H9 (cell line): ENCODE results near the gene EPHA3. TPM values are rescaled to one million over a fixed set of nuclear protein-coding genes. Genes with fewer than 3 reads are reported as not detected.

Source experiments
- DNase-seq: peaks from one replicate; pipeline ENCODE4 v3.0.0-alpha.2; 2017
- H2AFZ ChIP-seq: one replicate; pipeline ENCODE4 v1.6.1; 2013; ENCODE audit warnings: mild to moderate bottlenecking, low read length, control low read depth, moderate library complexity
- H2AK5ac ChIP-seq: 2 replicates; pipeline ENCODE4 v1.6.1; 2013; ENCODE audit warnings: low read length, control low read depth, mixed read lengths; ENCODE audit not compliant: insufficient read length
- H2BK120ac ChIP-seq: one replicate; pipeline ENCODE4 v1.6.1; 2013; ENCODE audit warnings: low read depth, mild to moderate bottlenecking, low read length, control low read depth, inconsistent platforms; ENCODE audit not compliant: poor library complexity, severe bottlenecking
- H2BK12ac ChIP-seq: 2 replicates; pipeline ENCODE4 v1.6.1; 2013; ENCODE audit warnings: low read length, control low read depth, mixed read lengths, low read depth; ENCODE audit not compliant: insufficient read length
- H2BK15ac ChIP-seq: 2 replicates; pipeline ENCODE4 v1.6.1; 2013; ENCODE audit warnings: low read depth, low read length, control low read depth
- H2BK20ac ChIP-seq: one replicate; pipeline ENCODE4 v1.6.1; 2013; ENCODE audit warnings: low read depth, mild to moderate bottlenecking, low read length, control low read depth, inconsistent platforms; ENCODE audit not compliant: poor library complexity, severe bottlenecking
- H2BK5ac ChIP-seq: 2 replicates; pipeline ENCODE4 v1.6.1; 2013; ENCODE audit warnings: low read length, control low read depth, mixed read lengths; ENCODE audit not compliant: insufficient read length
- H3K14ac ChIP-seq: 2 replicates; pipeline ENCODE4 v1.6.1; 2013; ENCODE audit warnings: low read length, control low read depth; ENCODE audit not compliant: insufficient read depth
- H3K18ac ChIP-seq: 2 replicates; pipeline ENCODE4 v1.6.1; 2013; ENCODE audit warnings: low read depth, mild to moderate bottlenecking, mixed read lengths, low read length, control low read depth; ENCODE audit not compliant: insufficient read length
- H3K23ac ChIP-seq: 2 replicates; pipeline ENCODE4 v1.6.1; 2013; ENCODE audit warnings: low read length, control low read depth, mixed read lengths, low read depth; ENCODE audit not compliant: insufficient read length
- H3K23me2 ChIP-seq: 2 replicates; pipeline ENCODE4 v1.6.1; 2013; ENCODE audit warnings: low read depth, mild to moderate bottlenecking, mixed read lengths, low read length, control low read depth; ENCODE audit not compliant: insufficient read length, poor library complexity, severe bottlenecking
- H3K27ac ChIP-seq: 2 replicates; pipeline ENCODE4 v1.5.1; 2013; ENCODE audit warnings: low read length, control low read depth, mixed read lengths, low read depth; ENCODE audit not compliant: insufficient read length
- H3K27me3 ChIP-seq: 2 replicates; pipeline ENCODE4 v1.6.1; 2013; ENCODE audit warnings: low read length, control low read depth, inconsistent platforms; ENCODE audit not compliant: insufficient read depth
- H3K4ac ChIP-seq: 2 replicates; pipeline ENCODE4 v1.6.1; 2013; ENCODE audit warnings: low read depth, mild to moderate bottlenecking, control low read depth, inconsistent platforms, low read length, moderate library complexity
- H3K4me1 ChIP-seq: 2 replicates; pipeline ENCODE4 v1.6.1; 2013; ENCODE audit warnings: low read length, control low read depth, inconsistent platforms; ENCODE audit not compliant: insufficient read depth
- H3K4me2 ChIP-seq: 2 replicates; pipeline ENCODE4 v1.6.1; 2013; ENCODE audit warnings: low read length, control low read depth, mixed read lengths; ENCODE audit not compliant: insufficient read length, insufficient read depth
- H3K56ac ChIP-seq: 2 replicates; pipeline ENCODE4 v1.6.1; 2013; ENCODE audit warnings: low read depth, mild to moderate bottlenecking, mixed read lengths, low read length, control low read depth; ENCODE audit not compliant: insufficient read length
- H3K79me1 ChIP-seq: 2 replicates; pipeline ENCODE4 v1.6.1; 2013; ENCODE audit warnings: low read depth, mild to moderate bottlenecking, moderate library complexity, low read length, control low read depth, inconsistent platforms; ENCODE audit not compliant: insufficient read depth, poor library complexity, severe bottlenecking
- H3K79me2 ChIP-seq: 2 replicates; pipeline ENCODE4 v1.6.1; 2013; ENCODE audit warnings: low read length, control low read depth, inconsistent platforms; ENCODE audit not compliant: insufficient read depth
- H3K9ac ChIP-seq: 2 replicates; pipeline ENCODE4 v1.6.1; 2013; ENCODE audit warnings: low read length, control low read depth, mixed read lengths; ENCODE audit not compliant: insufficient read length; ENCODE audit errors: extremely low read depth
- H3K9me3 ChIP-seq: one replicate; pipeline ENCODE4 v1.6.1; 2013; ENCODE audit warnings: low read depth, low read length, inconsistent platforms; ENCODE audit not compliant: control insufficient read depth
- H3T11ph ChIP-seq: one replicate; pipeline ENCODE4 v1.6.1; 2013; ENCODE audit warnings: mild to moderate bottlenecking, low read length, control low read depth, inconsistent platforms
- H4K20me1 ChIP-seq: one replicate; pipeline ENCODE4 v1.6.1; 2013; ENCODE audit not compliant: control insufficient read depth, insufficient read length, insufficient read depth
- H4K5ac ChIP-seq: 2 replicates; pipeline ENCODE4 v1.6.1; 2013; ENCODE audit warnings: low read depth, mild to moderate bottlenecking, mixed read lengths, low read length, control low read depth; ENCODE audit not compliant: insufficient read length
- H4K8ac ChIP-seq: replicated peaks from 2 replicates; pipeline ENCODE4 v1.6.1; 2013; ENCODE audit warnings: low read length, control low read depth, mixed read lengths, low read depth; ENCODE audit not compliant: insufficient read length
- H4K91ac ChIP-seq: 2 replicates; pipeline ENCODE4 v1.6.1; 2013; ENCODE audit warnings: low read depth, mild to moderate bottlenecking, moderate library complexity, mixed read lengths, low read length, control low read depth; ENCODE audit not compliant: insufficient read length
- H3K27ac Mint-ChIP-seq, 3 experiments: 2 replicates in 2 of 3; 3 replicates in 1 of 3; pipeline ENCODE4 v1.8.0; 2020 to 2021; ENCODE audit warnings: mixed read lengths in 3 of 3, mild to moderate bottlenecking in 1 of 3, moderate library complexity in 1 of 3
- H3K27me3 Mint-ChIP-seq: 2 replicates; pipeline ENCODE4 v1.8.0; 2021; ENCODE audit warnings: low read depth, mild to moderate bottlenecking, moderate library complexity, mixed read lengths
- H3K36me3 Mint-ChIP-seq, 3 experiments: 2 replicates in 2 of 3; 3 replicates in 1 of 3; pipeline ENCODE4 v1.8.0; 2020 to 2021; ENCODE audit warnings: low read depth in 3 of 3, mixed read lengths in 3 of 3; ENCODE audit not compliant: insufficient read depth in 1 of 3
- H3K4me1 Mint-ChIP-seq, 2 experiments: 2 replicates each; pipeline ENCODE4 v1.8.0; 2020; ENCODE audit warnings: mixed read lengths in 2 of 2
- H3K4me3 Mint-ChIP-seq, 2 experiments: 2 replicates in 1 of 2; 3 replicates in 1 of 2; pipeline ENCODE4 v1.8.0; 2020 to 2021; ENCODE audit warnings: mild to moderate bottlenecking in 2 of 2, mixed read lengths in 2 of 2, moderate library complexity in 1 of 2
- H3K9me3 Mint-ChIP-seq, 2 experiments: 2 replicates in 1 of 2; 3 replicates in 1 of 2; pipeline ENCODE4 v1.8.0; 2020; ENCODE audit warnings: mild to moderate bottlenecking in 2 of 2, mixed read lengths in 2 of 2, moderate library complexity in 1 of 2
- CTCF ChIP-seq: fragments of 200-600 bp; sonication (generic); conservative IDR thresholded peaks from 3 replicates; pipeline ENCODE4 v1.8.0; 2021; ENCODE audit warnings: antibody characterized with exemption, mild to moderate bottlenecking
- WGBS: extraction: QIAGEN DNeasy Blood & Tissue Kit; methylation state at CpG from one replicate; pipeline ENCODE4 v1.1.7; 2013; ENCODE audit warnings: missing lambda C conversion rate, low lambda C conversion rate, mixed read lengths; ENCODE audit not compliant: insufficient read length; ENCODE audit errors: extremely low coverage; 5-methylcytosine and 5-hydroxymethylcytosine counted together
- total RNA-seq: library from RNA; stranded (reverse); gene quantifications from 2 replicates; pipeline ENCODE4 v1.2.1, GENCODE V29; 2021

Gene EPHA3
- total RNA-seq, 1 experiment from 2014 or later, result 0.66 TPM

- Mint-ChIP-seq H3K27me3 (no peaks in the 10 kb centered on the region), H3K27ac (no peak overlapping the region), H3K36me3 (peaks cover 0 to 18% (median 5%) of the 10 kb centered on the region in 3 experiments; a peak in 2 of 7 replicates), H3K9me3 (peaks cover 9 to 12% of the 10 kb centered on the region in 2 experiments), H3K4me1 (peaks cover 0 to 3% of the 10 kb centered on the region in 2 experiments; a peak in 1 of 4 replicates), H3K4me3 (no peak overlapping the region)
- Histone ChIP-seq H2BK5ac (no peak overlapping the region), H4K8ac (no peak overlapping the region), H3K4me1 (no peaks in the 10 kb centered on the region), H3K4me2 (no peak overlapping the region), H3K27ac (no peak overlapping the region), H4K5ac (no peak overlapping the region), H3K79me1 (no peaks in the 10 kb centered on the region), H3K56ac (no peak overlapping the region), H2BK120ac (no peak overlapping the region), H2BK20ac (no peak overlapping the region), H3K18ac (no peak overlapping the region), H2AK5ac (no peak overlapping the region), H3K27me3 (no peaks in the 10 kb centered on the region), H3K4ac (no peak overlapping the region), H3K23me2 (no peaks in the 10 kb centered on the region), H4K20me1 (no peaks in the 10 kb centered on the region), H3K79me2 (no peaks in the 10 kb centered on the region), H3K9ac (no peak overlapping the region), H3K23ac (no peak overlapping the region), H3T11ph (no peak overlapping the region), H3K9me3 (no peaks in the 10 kb centered on the region), H2BK15ac (no peak overlapping the region), H2BK12ac (no peak overlapping the region), H3K14ac (no peak overlapping the region), H4K91ac (no peak overlapping the region), H2AFZ (no peak overlapping the region)
- DNase-seq, result no peak
- TF ChIP-seq CTCF, result no peak
- no CpG with 5 or more reads among the region's 1 CpG for WGBS
Measured at GRCh38 chr3:89079944-89080343, 27.5 kb upstream of the EPHA3 start.
